Measurements from ENCODE around the gene FAM163B.

FAM163B gene

DNA sequence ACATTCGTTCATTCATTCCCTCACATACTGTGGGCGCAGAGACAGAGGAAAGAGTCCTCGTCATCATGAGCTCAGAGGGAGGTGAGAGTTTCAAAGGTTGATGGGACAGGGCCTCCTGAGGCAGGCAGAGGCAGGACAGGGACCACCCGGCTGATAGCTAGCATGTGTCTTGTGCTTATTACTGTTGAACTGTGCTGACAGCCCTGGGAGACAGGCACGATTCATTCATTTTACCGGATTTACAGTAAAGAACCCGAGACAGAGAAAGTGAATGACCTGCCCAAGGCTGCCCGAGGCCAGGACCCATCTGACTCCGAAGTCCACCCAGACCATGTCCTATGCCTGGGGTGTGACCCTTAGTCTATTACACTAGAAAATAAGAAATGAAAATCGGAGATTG, 4.9 kb upstream of the FAM163B start:
- Mint-ChIP-seq H3K4me3 (no peak overlapping the region), H3K27me3 (peaks cover 31% of the 10 kb centered on the region), H3K27ac (no peak overlapping the region), H3K9me3 (no peaks in the 10 kb centered on the region), H3K4me1 (ENCODE audit: low read depth) (no peaks in the 10 kb centered on the region), H3K36me3 (ENCODE audit: low read depth) (no peaks in the 10 kb centered on the region)

DNA sequence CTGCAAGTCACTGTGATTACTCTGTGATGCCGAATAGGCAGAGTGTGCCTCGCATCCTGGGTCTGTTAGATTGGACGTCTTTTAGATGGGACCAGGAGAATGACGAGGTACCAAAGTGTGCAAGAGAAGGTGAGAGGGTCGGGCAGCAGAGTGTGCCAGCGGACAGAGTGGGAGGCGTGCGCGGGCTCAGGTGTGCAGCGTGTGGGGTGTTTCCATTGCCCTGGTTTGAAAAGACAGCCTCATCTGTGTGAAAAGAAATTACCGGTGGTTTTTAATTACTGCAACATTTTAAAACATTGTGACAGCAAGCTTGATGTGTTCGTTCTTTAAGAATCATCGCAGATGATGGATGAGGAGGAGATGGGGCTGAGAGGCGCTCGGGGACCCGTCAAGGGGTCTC, 4.2 kb upstream of the FAM163B start:
- H3K4me1 Mint-ChIP-seq (ENCODE audit: low read depth): no peaks in the 10 kb centered on the region
- peaks cover 33% of the 10 kb centered on the region for H3K27me3 Mint-ChIP-seq
- H3K27ac Mint-ChIP-seq: no peak overlapping the region
- no peak overlapping the region for H3K4me3 Mint-ChIP-seq
- no peaks in the 10 kb centered on the region for H3K36me3 Mint-ChIP-seq (ENCODE audit: low read depth)
- no peaks in the 10 kb centered on the region for H3K9me3 Mint-ChIP-seq

DNA sequence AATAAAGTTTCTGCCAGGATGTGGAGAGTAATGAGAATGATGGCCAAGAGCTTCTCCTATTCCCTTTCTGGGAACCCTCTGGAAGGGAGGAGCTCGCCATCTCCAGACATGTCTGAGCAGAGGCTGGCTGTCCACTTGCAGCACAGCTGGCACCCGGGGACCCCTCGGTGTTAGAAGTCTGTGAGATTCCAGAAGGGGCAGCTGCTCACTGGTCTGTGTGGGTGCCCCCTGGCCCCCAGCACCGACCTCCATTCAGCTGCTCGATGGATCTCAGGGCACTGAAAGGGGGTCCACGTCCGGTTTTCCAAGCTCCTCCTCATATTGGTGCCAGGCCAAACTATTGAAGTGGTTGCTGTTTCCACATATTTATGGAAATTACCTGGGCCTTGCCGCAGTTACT, 3.6 kb upstream of the FAM163B start:
- no peaks in the 10 kb centered on the region for H3K9me3 Mint-ChIP-seq

GRCh38 chr9:133612051-133612450, 2.9 kb upstream of the FAM163B start:
- Mint-ChIP-seq H3K27me3 (peaks cover 46% of the 10 kb centered on the region), H3K4me3 (no peak overlapping the region), H3K9me3 (no peaks in the 10 kb centered on the region), H3K36me3 (ENCODE audit: low read depth) (no peaks in the 10 kb centered on the region), H3K27ac (no peak overlapping the region), H3K4me1 (ENCODE audit: low read depth) (no peaks in the 10 kb centered on the region)

More for the DNA sequence above, 3.6 kb upstream of the FAM163B start:
- no peak overlapping the region for H3K4me3 Mint-ChIP-seq
- no peaks in the 10 kb centered on the region for H3K36me3 Mint-ChIP-seq (ENCODE audit: low read depth)
- no peak overlapping the region for H3K27ac Mint-ChIP-seq
- peaks cover 39% of the 10 kb centered on the region for H3K27me3 Mint-ChIP-seq
- H3K4me1 Mint-ChIP-seq (ENCODE audit: low read depth): no peaks in the 10 kb centered on the region

GRCh38 chr9:133610845-133611244, 1.7 kb upstream of the FAM163B start:
- Mint-ChIP-seq H3K4me3 (no peak overlapping the region), H3K27ac (no peak overlapping the region), H3K27me3 (peaks cover 56% of the 10 kb centered on the region), H3K4me1 (ENCODE audit: low read depth) (no peaks in the 10 kb centered on the region), H3K36me3 (ENCODE audit: low read depth) (no peaks in the 10 kb centered on the region), H3K9me3 (no peaks in the 10 kb centered on the region)

GRCh38 chr9:133608889-133609288, 300 bp downstream of the FAM163B start:
- no peaks in the 10 kb centered on the region for H3K36me3 Mint-ChIP-seq (ENCODE audit: low read depth)
- H3K4me3 Mint-ChIP-seq: no peak overlapping the region
- H3K27me3 Mint-ChIP-seq: peaks cover 60% of the 10 kb centered on the region
- H3K4me1 Mint-ChIP-seq (ENCODE audit: low read depth): peaks cover 8% of the 10 kb centered on the region
- no peaks in the 10 kb centered on the region for H3K9me3 Mint-ChIP-seq
- H3K27ac Mint-ChIP-seq: no peak overlapping the region

DNA sequence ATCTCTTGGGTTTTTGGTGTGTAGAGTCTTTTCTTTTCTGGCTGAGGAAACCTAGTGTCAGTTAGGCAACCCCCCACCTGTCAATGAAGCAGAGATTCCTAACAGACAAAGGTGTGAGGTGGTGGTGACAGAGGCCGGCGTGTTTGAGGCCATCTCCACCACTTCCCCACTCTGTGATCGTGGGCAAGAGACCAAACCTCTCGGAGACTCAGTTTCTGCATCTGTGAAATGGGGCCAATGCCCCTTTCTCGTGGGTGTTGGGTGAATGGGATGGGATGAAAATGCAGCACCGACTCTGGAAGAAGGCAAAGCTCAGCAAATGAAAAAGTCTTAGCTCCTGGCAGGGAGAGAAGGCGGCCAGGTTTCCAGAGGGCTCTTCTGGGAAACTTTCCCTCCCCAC, 807 bp downstream of the FAM163B start:
- H3K9me3 Mint-ChIP-seq: no peaks in the 10 kb centered on the region
- no peak overlapping the region for H3K4me3 Mint-ChIP-seq
- peaks cover 59% of the 10 kb centered on the region for H3K27me3 Mint-ChIP-seq
- no peaks in the 10 kb centered on the region for H3K36me3 Mint-ChIP-seq (ENCODE audit: low read depth)
- H3K4me1 Mint-ChIP-seq (ENCODE audit: low read depth): peaks cover 8% of the 10 kb centered on the region
- H3K27ac Mint-ChIP-seq: no peak overlapping the region

DNA sequence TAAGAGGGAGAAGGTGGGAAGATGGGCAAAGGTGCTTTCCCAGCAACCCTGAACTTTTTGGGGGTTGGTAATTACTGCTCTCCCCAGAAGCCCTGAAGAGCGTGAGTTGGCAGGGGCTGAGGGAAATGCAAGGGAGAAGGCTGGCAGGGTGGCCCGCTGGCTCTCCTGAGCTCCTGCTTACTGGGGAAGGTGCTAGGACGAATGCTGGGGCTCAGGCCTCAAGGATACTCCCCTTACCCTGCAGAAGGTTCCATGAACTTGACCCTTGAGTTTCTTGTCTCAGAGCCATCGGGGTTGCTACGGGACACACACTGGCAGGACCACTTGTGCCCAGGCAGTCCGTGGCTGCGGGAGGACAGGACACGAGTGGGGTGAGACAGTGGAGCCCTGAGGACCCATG, 1.2 kb downstream of the FAM163B start:
- Mint-ChIP-seq H3K27ac (no peak overlapping the region), H3K4me1 (ENCODE audit: low read depth) (peaks cover 8% of the 10 kb centered on the region), H3K9me3 (no peaks in the 10 kb centered on the region), H3K27me3 (peaks cover 56% of the 10 kb centered on the region), H3K4me3 (no peak overlapping the region), H3K36me3 (ENCODE audit: low read depth) (no peaks in the 10 kb centered on the region)

- H3K36me3 Mint-ChIP-seq (ENCODE audit: low read depth): no peaks in the 10 kb centered on the region
- no peak overlapping the region for H3K4me3 Mint-ChIP-seq
- H3K9me3 Mint-ChIP-seq: no peaks in the 10 kb centered on the region
- H3K27ac Mint-ChIP-seq: no peak overlapping the region
- H3K27me3 Mint-ChIP-seq: peaks cover 56% of the 10 kb centered on the region
- H3K4me1 Mint-ChIP-seq (ENCODE audit: low read depth): peaks cover 8% of the 10 kb centered on the region
Observed at GRCh38 chr9:133607381-133607780, 1.8 kb downstream of the FAM163B start.

DNA sequence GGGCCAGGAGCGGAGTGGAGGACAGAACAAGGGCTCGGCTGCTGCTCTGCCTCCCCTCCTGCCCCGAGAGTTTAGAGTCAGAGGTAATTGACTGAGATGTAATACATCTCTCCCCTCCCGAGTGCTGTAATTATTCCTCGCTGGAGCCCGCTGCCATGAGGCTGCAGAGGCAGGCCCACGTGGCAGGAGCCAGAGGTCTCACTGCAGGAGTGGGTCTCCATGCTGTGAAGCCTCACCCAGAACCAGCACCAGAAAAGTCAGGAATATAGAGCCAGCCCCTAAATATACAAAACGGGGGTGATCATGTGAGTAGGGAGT, 2.5 kb downstream of the FAM163B start:
- no peak overlapping the region for H3K27ac Mint-ChIP-seq

GRCh38 chr9:133605856-133606707, 3.1 kb downstream of the FAM163B start:
- Mint-ChIP-seq H3K36me3 (ENCODE audit: low read depth) (no peaks in the 10 kb centered on the region), H3K9me3 (no peaks in the 10 kb centered on the region), H3K4me3 (no peak overlapping the region), H3K27ac (no peak overlapping the region), H3K27me3 (peaks cover 45% of the 10 kb centered on the region), H3K4me1 (ENCODE audit: low read depth) (peaks cover 8% of the 10 kb centered on the region)

More for the DNA sequence above, 2.5 kb downstream of the FAM163B start:
- H3K4me3 Mint-ChIP-seq: no peak overlapping the region
- peaks cover 51% of the 10 kb centered on the region for H3K27me3 Mint-ChIP-seq
- no peaks in the 10 kb centered on the region for H3K36me3 Mint-ChIP-seq (ENCODE audit: low read depth)
- H3K4me1 Mint-ChIP-seq (ENCODE audit: low read depth): peaks cover 8% of the 10 kb centered on the region
- H3K9me3 Mint-ChIP-seq: no peaks in the 10 kb centered on the region

- peaks cover 39% of the 10 kb centered on the region for H3K27me3 Mint-ChIP-seq
- no peak overlapping the region for H3K27ac Mint-ChIP-seq
- peaks cover 8% of the 10 kb centered on the region for H3K4me1 Mint-ChIP-seq (ENCODE audit: low read depth)
- H3K4me3 Mint-ChIP-seq: no peak overlapping the region
- H3K9me3 Mint-ChIP-seq: no peaks in the 10 kb centered on the region
- no peaks in the 10 kb centered on the region for H3K36me3 Mint-ChIP-seq (ENCODE audit: low read depth)
Observed at GRCh38 chr9:133605446-133605845, 3.7 kb downstream of the FAM163B start.

GRCh38 chr9:133604856-133605255, 4.3 kb downstream of the FAM163B start:
- Mint-ChIP-seq H3K9me3 (no peaks in the 10 kb centered on the region), H3K36me3 (ENCODE audit: low read depth) (no peaks in the 10 kb centered on the region), H3K27ac (no peak overlapping the region), H3K27me3 (peaks cover 34% of the 10 kb centered on the region), H3K4me3 (no peak overlapping the region), H3K4me1 (ENCODE audit: low read depth) (peaks cover 8% of the 10 kb centered on the region)

DNA sequence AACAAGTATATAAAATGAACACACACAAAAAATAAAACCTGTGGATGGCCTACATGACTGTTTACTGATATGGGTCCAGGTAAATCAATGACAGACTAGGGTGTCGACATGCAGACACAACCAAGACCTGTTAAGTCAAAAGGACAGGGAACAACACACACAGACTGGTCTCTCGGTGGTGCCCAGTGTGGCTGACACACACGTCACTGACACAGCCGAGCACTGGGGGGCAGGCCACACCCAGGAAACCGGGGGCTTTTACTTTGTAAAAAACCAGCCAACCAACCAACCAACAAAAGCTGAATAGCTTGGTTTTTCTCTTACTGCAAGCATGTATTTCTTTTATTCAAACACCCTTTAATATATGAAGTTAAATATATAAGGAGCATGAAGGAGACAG, 5.0 kb downstream of the FAM163B start:
- Mint-ChIP-seq H3K36me3 (ENCODE audit: low read depth) (no peaks in the 10 kb centered on the region), H3K27ac (no peak overlapping the region), H3K27me3 (peaks cover 29% of the 10 kb centered on the region), H3K4me1 (ENCODE audit: low read depth) (peaks cover 8% of the 10 kb centered on the region), H3K4me3 (no peak overlapping the region), H3K9me3 (no peaks in the 10 kb centered on the region)

DNA sequence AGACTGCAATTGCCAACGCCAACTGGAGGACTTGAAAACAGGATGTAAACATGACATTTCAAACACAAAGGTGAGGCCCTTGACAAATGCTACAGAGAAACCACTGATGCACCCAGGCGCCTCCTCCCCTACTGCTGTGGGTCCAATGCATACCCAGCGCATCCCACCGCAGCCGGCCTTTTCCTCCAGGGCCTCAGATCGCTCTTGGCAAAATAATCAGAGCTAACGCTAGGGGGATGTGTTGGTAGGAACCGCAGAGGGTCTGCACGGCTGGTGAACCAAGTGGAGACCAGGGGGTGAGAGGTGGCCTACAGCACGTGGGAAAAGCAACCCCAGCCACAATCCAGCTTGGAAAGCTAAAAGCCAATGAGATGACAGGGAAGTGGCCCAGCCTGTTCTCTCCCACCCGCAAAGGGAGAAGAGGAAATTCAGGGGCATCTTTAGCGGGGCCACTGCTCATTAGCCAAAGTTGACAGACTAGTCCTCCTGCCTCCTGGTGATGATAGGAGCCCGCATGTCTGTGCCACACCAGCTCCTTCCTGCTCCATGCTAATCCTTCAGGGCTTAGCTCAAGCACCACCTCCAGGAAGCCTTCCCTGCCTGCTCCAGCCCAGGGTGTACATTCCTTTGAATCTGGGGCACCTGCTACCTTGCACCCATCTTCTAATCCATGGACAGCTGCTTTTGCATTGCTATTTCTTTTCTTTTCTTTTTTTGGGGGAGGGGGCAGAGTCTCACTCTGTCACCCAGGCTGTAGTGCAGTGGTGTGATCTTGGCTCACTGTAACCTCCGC, 5.9 kb downstream of the FAM163B start:
- Mint-ChIP-seq H3K27me3 (peaks cover 26% of the 10 kb centered on the region), H3K36me3 (ENCODE audit: low read depth) (no peaks in the 10 kb centered on the region), H3K4me1 (ENCODE audit: low read depth) (peaks cover 8% of the 10 kb centered on the region), H3K4me3 (no peak overlapping the region), H3K27ac (no peak overlapping the region), H3K9me3 (no peaks in the 10 kb centered on the region)

Data from stimulated activated naive CD8-positive, alpha-beta T cell treated with anti-CD3 and anti-CD28 coated beads, Interleukin-15, Interleukin-2, amounts not matched to agents 100 ng/mL and 50 ng/mL, for 24 hours (primary cell).